GM12878 (cell line): Measurements from ENCODE around the gene ANXA10. TPM values are rescaled to one million over a fixed set of nuclear protein-coding genes. Genes with fewer than 3 reads are reported as not detected.

Experiments
- ATAC-seq: fragments of 200-7000 bp; cut with Tn5 transposase; 3 replicates; pipeline ENCODE4 v1.9.1; 2020; ENCODE audit warnings: mild to moderate bottlenecking, moderate library complexity
- BruUV-seq: library from RNA; stranded (reverse); fragments of 400-500 nt; replicated peaks from 2 replicates; lab custom pipeline; 2021; lab: Mats Ljungman, UMichigan
- CTCF ChIA-PET: fragments of 300-600 bp; sonication (Branson Sonifier 250); formaldehyde crosslinking; extraction: SDS; loops from one replicate; lab custom pipeline; 2021; ENCODE audit warnings: inconsistent platforms; lab: Yijun Ruan, JAX
- POLR2A ChIA-PET: fragments of 350-600 bp; formaldehyde crosslinking; extraction: SDS; loops from one replicate; lab custom pipeline; 2021; ENCODE audit warnings: inconsistent platforms; lab: Charles Lee
- RAD21 ChIA-PET: fragments of 300-600 bp; sonication (Branson Sonifier 250); formaldehyde crosslinking; loops from one replicate; lab custom pipeline; 2023; ENCODE audit warnings: antibody characterized with exemption; ENCODE audit not compliant: unreplicated experiment; lab: Charles Lee
- SMC1A ChIA-PET: fragments of 300-600 bp; sonication (Branson Sonifier 250); formaldehyde crosslinking; loops from one replicate; lab custom pipeline; 2023; ENCODE audit not compliant: unreplicated experiment, uncharacterized antibody; lab: Charles Lee
- DNase-seq: peaks from one replicate; pipeline ENCODE4 v3.0.0-alpha.2; 2011; ENCODE audit warnings: low read depth, low spot score
- FAIRE-seq: peaks from 3 replicates; lab custom pipeline; 2011; peaks lifted over from hg19 to GRCh38; lab: Jason Lieb, UNC
- H2AFZ ChIP-seq: 2 replicates; pipeline ENCODE4 v1.6.0; 2011; ENCODE audit warnings: low read depth, low read length, control low read depth; ENCODE audit not compliant: control insufficient read depth
- H3K27ac ChIP-seq: 2 replicates; pipeline ENCODE4 v1.5.1; 2011; ENCODE audit warnings: control low read depth; ENCODE audit not compliant: control insufficient read depth, insufficient read depth
- H3K27me3 ChIP-seq, 2 experiments: replicated peaks in 1 of 2; 2 replicates each; pipeline versions ENCODE4 v1.6.0 to v1.6.1; 2011; ENCODE audit warnings: low read length in 1 of 2; ENCODE audit not compliant: control insufficient read depth in 2 of 2, insufficient read depth in 2 of 2
- H3K36me3 ChIP-seq, 2 experiments: 2 replicates each; pipeline ENCODE4 v1.5.1; 2011; ENCODE audit warnings: low read length in 1 of 2; ENCODE audit not compliant: control insufficient read depth in 2 of 2, insufficient read depth in 2 of 2
- H3K4me1 ChIP-seq: 2 replicates; pipeline ENCODE4 v1.6.1; 2011; ENCODE audit warnings: mild to moderate bottlenecking, low read length, moderate library complexity, mixed read lengths; ENCODE audit not compliant: control insufficient read depth, insufficient read depth
- H3K4me2 ChIP-seq: 2 replicates; pipeline ENCODE4 v1.6.0; 2011; ENCODE audit warnings: control low read depth; ENCODE audit not compliant: control insufficient read depth, insufficient read depth
- H3K4me3 ChIP-seq: fragments of 200-600 bp; sonication (generic); 2 replicates; pipeline ENCODE4 v1.5.1; 2016
- H3K79me2 ChIP-seq: 2 replicates; pipeline ENCODE4 v1.6.0; 2011; ENCODE audit warnings: low read length; ENCODE audit not compliant: control insufficient read depth, insufficient read depth
- H3K9ac ChIP-seq: 2 replicates; pipeline ENCODE4 v1.8.0; 2011; ENCODE audit warnings: low read length, control low read depth, mixed read lengths; ENCODE audit not compliant: control insufficient read depth, insufficient read depth
- H3K9me3 ChIP-seq: replicated peaks from 3 replicates; pipeline ENCODE4 v1.5.1; 2011; ENCODE audit warnings: mild to moderate bottlenecking, low read length; ENCODE audit not compliant: control insufficient read depth, insufficient read depth
- H4K20me1 ChIP-seq: 2 replicates; pipeline ENCODE4 v1.6.0; 2011; ENCODE audit not compliant: control insufficient read depth, insufficient read depth
- CBX5 ChIP-seq: sonication (generic); IDR thresholded peaks from 2 replicates; pipeline ENCODE4 v1.6.1; 2016; ENCODE audit warnings: low read depth, moderate library complexity, mild to moderate bottlenecking, inconsistent platforms
- IRF4 ChIP-seq: IDR thresholded peaks from 2 replicates; pipeline ENCODE4 v1.6.1; 2011; ENCODE audit warnings: low read depth, low read length
- JUNB ChIP-seq: IDR thresholded peaks from 2 replicates; pipeline ENCODE4 v1.6.1; 2016; ENCODE audit warnings: antibody characterized with exemption, mild to moderate bottlenecking
- JUND ChIP-seq: IDR thresholded peaks from 2 replicates; pipeline ENCODE4 v1.6.1; 2012; ENCODE audit warnings: low read depth, mild to moderate bottlenecking, low read length, improper control_type of control experiment, moderate library complexity
- PML ChIP-seq: IDR thresholded peaks from 2 replicates; pipeline ENCODE4 v1.6.1; 2012; ENCODE audit warnings: low read length, inconsistent platforms
- SMAD1 ChIP-seq: fragments of 450-650 bp; IDR thresholded peaks from 2 replicates; pipeline ENCODE4 v1.6.1; 2018; ENCODE audit warnings: mild to moderate bottlenecking, low read depth; ENCODE audit not compliant: partially characterized antibody
- SMAD5 ChIP-seq: IDR thresholded peaks from 2 replicates; pipeline ENCODE4 v1.6.1; 2016; ENCODE audit warnings: antibody characterized with exemption, low read depth
- ZBED1 ChIP-seq: IDR thresholded peaks from 2 replicates; pipeline ENCODE4 v1.6.1; 2016; ENCODE audit warnings: borderline replicate concordance
- WGBS: methylation state at CpG from one replicate; pipeline ENCODE4 v1.1.6; 2016; ENCODE audit warnings: low lambda C conversion rate; ENCODE audit not compliant: insufficient replicate concordance, insufficient coverage; ENCODE audit errors: missing lambda C conversion rate; 5-methylcytosine and 5-hydroxymethylcytosine counted together
- in situ Hi-C: fragments of 300-500 bp; cut with MboI; formaldehyde crosslinking; loops from 9 replicates; pipeline ENCODE4 v1.14.3; 2018; ENCODE audit warnings: mixed read lengths
- intact Hi-C: fragments of 100-400 bp; cut with micrococcal nuclease; formaldehyde crosslinking; loops from one replicate; pipeline ENCODE4 v1.14.2; 2022; ENCODE audit not compliant: unreplicated experiment
- polyA plus RNA-seq, 11 experiments: library from polyadenylated mRNA; depleted of rRNA in 4 of 11; unstranded in 6 of 11; stranded (reverse) in 5 of 11; fragments of >200 nt; fragmentation: Nextera tagmentation in 4 of 11; fragmentation: Illumina TruSeq in 1 of 11; extraction: Ambion mirVana in 4 of 11; extraction: Trizol in 1 of 11; gene quantifications; 1 replicate in 1 of 11; 2 replicates in 10 of 11; pipeline versions ENCODE4 v1.2.1 to v1.2.3, GENCODE V29; 2011 to 2016; ENCODE audit warnings: inconsistent platforms in 2 of 11, missing spikeins in 2 of 11, low read depth in 1 of 11
- total RNA-seq, 4 experiments: library from RNA; depleted of rRNA in 3 of 4; stranded (reverse); fragments of >200 nt in 3 of 4; fragmentation: Illumina TruSeq in 1 of 4; extraction: Trizol in 1 of 4; gene quantifications; 2 replicates each; pipeline versions ENCODE4 v1.2.1 to v1.2.3, GENCODE V29; 2013 to 2021
- TF ChIP-seq, protein P1 (sequence below): fragments of 450-650 bp; IDR thresholded peaks from 2 replicates; pipeline ENCODE4 v1.6.1; 2016; ENCODE audit warnings: mild to moderate bottlenecking, moderate library complexity, borderline replicate concordance

ANXA10 gene
- total and polyA plus RNA-seq, 10 of the 15 experiments (the other 5 are each of a cell fraction or from before 2014, with no cell fraction given) = not detected

DNA sequence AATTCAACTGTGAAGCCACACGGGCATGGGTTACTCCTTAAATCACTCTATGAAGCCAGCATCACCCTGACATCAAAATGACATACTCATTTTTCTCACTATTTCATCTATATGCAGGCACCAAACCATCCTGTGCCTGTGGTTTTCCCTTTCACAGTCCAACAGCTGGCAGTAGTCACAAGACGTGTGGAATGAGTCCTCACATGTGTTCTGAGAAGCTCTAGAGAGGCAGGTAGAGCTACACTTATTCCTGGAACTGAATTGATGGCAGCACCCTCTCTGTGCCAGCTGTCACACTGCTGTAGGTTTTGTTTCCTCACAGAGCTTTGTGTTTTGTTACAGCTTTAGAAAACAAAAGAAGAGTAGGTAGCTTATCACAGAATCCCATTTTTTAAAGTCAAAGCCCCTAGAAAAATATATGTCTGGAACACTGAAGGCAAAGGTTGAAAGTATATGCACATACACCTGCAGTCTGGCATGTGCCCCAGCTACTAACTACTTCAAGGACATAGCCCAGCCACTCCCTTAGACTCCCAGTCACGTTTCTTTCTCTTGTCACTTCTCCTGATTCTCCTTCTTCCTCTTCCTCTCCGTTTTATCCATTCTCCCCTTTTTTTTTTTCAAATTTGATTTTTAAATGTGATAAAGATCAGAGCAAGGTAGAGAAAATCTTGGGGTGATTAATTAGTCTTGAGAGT, 107.1 kb downstream of the ANXA10 start:
- H3K4me3 ChIP-seq = no peak overlapping the region
- intact Hi-C loops = no loop called here
- FAIRE-seq (no peak), ATAC-seq (peak; percentile 52), DNase-seq (no peak)
- H3K27me3 ChIP-seq = no peaks in the 10 kb centered on the region
- in situ Hi-C loops = no loop called here
- RAD21 ChIA-PET = no interaction called here
- no peaks in the 10 kb centered on the region for H3K36me3 ChIP-seq
- POLR2A ChIA-PET = interaction anchor here (0.7 kb wide), 1 partner anchor 272 kb away, joined by 3 read pairs; no protein-coding TSS in a partner anchor
- no peaks in the 10 kb centered on the region for H3K4me1 ChIP-seq
- SMC1A ChIA-PET = interaction anchor here (0.6 to 1.4 kb wide), 4 partner anchors 10 to 909 kb away, joined by 3 to 4 read pairs (median 4); no protein-coding TSS in a partner anchor
- H3K4me2 ChIP-seq = no peak overlapping the region
- CTCF ChIA-PET = interaction anchor here (0.6 kb wide), 2 partner anchors 448 to 617 kb away, joined by 3 read pairs; no protein-coding TSS in a partner anchor
- no peak overlapping the region for H2AFZ ChIP-seq
- no peak for TF ChIP-seq SMAD5
- no peak for TF ChIP-seq CBX5
- no peak for TF ChIP-seq JUNB
- no peak for TF ChIP-seq SMAD1
- no peak for TF ChIP-seq PML
- TF ChIP-seq JUND = no peak
- TF ChIP-seq, protein P1, sequence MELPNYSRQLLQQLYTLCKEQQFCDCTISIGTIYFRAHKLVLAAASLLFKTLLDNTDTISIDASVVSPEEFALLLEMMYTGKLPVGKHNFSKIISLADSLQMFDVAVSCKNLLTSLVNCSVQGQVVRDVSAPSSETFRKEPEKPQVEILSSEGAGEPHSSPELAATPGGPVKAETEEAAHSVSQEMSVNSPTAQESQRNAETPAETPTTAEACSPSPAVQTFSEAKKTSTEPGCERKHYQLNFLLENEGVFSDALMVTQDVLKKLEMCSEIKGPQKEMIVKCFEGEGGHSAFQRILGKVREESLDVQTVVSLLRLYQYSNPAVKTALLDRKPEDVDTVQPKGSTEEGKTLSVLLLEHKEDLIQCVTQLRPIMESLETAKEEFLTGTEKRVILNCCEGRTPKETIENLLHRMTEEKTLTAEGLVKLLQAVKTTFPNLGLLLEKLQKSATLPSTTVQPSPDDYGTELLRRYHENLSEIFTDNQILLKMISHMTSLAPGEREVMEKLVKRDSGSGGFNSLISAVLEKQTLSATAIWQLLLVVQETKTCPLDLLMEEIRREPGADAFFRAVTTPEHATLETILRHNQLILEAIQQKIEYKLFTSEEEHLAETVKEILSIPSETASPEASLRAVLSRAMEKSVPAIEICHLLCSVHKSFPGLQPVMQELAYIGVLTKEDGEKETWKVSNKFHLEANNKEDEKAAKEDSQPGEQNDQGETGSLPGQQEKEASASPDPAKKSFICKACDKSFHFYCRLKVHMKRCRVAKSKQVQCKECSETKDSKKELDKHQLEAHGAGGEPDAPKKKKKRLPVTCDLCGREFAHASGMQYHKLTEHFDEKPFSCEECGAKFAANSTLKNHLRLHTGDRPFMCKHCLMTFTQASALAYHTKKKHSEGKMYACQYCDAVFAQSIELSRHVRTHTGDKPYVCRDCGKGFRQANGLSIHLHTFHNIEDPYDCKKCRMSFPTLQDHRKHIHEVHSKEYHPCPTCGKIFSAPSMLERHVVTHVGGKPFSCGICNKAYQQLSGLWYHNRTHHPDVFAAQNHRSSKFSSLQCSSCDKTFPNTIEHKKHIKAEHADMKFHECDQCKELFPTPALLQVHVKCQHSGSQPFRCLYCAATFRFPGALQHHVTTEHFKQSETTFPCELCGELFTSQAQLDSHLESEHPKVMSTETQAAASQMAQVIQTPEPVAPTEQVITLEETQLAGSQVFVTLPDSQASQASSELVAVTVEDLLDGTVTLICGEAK = no peak
- no peak for TF ChIP-seq ZBED1
- no peak for TF ChIP-seq IRF4
- no peaks in the 10 kb centered on the region for H3K79me2 ChIP-seq
- H3K9ac ChIP-seq = no peak overlapping the region
- no peaks in the 10 kb centered on the region for H4K20me1 ChIP-seq
- H3K9me3 ChIP-seq = peaks cover 5% of the 10 kb centered on the region; the same call in 2 of the 3 replicates
- BruUV-seq = no TSS peak
- no peak overlapping the region for H3K27ac ChIP-seq
- WGBS = 8% methylated on average over 4 of the region's 4 CpGs
